HL-60 (cell line): Measurements from ENCODE around the gene CFAP58.

ENCODE experiments used
- DNase-seq, 2 experiments: peaks; one replicate each; pipeline ENCODE4 v3.0.0-alpha.2; 2010 to 2020; ENCODE audit warnings: low read depth in 1 of 2, low spot score in 1 of 2
- H3K27ac ChIP-seq: fragments of 250-450 bp; sonication (Bioruptor Pico); replicated peaks from 2 replicates; pipeline ENCODE4 v1.5.1; 2020; ENCODE audit warnings: mild to moderate bottlenecking, moderate library complexity
- H3K27me3 ChIP-seq: fragments of 250-450 bp; sonication (Bioruptor Pico); 2 replicates; pipeline ENCODE4 v1.5.1; 2021; ENCODE audit warnings: mild to moderate bottlenecking, moderate library complexity; ENCODE audit not compliant: insufficient read depth, poor library complexity, severe bottlenecking
- H3K4me3 ChIP-seq: replicated peaks from 2 replicates; pipeline ENCODE4 v1.5.1; 2011; ENCODE audit warnings: mild to moderate bottlenecking, control low read depth, low read length; ENCODE audit not compliant: insufficient read depth
- CTCF ChIP-seq: IDR thresholded peaks from one replicate; pipeline ENCODE4 v1.5.1; 2011; ENCODE audit warnings: low read length, control low read depth, inconsistent platforms; ENCODE audit not compliant: insufficient read depth
- GABPA ChIP-seq: IDR thresholded peaks from 2 replicates; pipeline ENCODE4 v1.6.1; 2012; ENCODE audit warnings: low read depth
- POLR2AphosphoS5 ChIP-seq: IDR thresholded peaks from 2 replicates; pipeline ENCODE4 v1.6.1; 2012; ENCODE audit warnings: low read depth
- REST ChIP-seq: IDR thresholded peaks from 2 replicates; pipeline ENCODE4 v1.6.1; 2012; ENCODE audit warnings: low read depth; ENCODE audit not compliant: insufficient replicate concordance
- SPI1 ChIP-seq: IDR thresholded peaks from 2 replicates; pipeline ENCODE4 v1.6.1; 2012; ENCODE audit warnings: low read depth, mild to moderate bottlenecking, borderline replicate concordance

CFAP58 gene

GRCh38 chr10:104393387-104393786 lies 39.8 kb downstream of the CFAP58 start:
- TF ChIP-seq GABPA (no peak), SPI1 (no peak), REST (no peak), POLR2AphosphoS5 (no peak), CTCF (no peak)
- Histone ChIP-seq H3K27ac (no peak overlapping the region), H3K4me3 (no peak overlapping the region), H3K27me3 (peaks cover 7% of the 10 kb centered on the region)
- no peak for DNase-seq

GRCh38 chr10:104396581-104396980 lies 42.9 kb downstream of the CFAP58 start:
- DNase-seq, result no peak
- TF ChIP-seq GABPA (no peak), CTCF (no peak), POLR2AphosphoS5 (no peak), SPI1 (no peak), REST (no peak)

GRCh38 chr10:104403636-104404035 lies 50.0 kb downstream of the CFAP58 start:
- H3K4me3 ChIP-seq, result no peak overlapping the region
- TF ChIP-seq GABPA, result no peak
- TF ChIP-seq SPI1, result no peak
- no peak for TF ChIP-seq POLR2AphosphoS5
- TF ChIP-seq REST, result no peak
- TF ChIP-seq CTCF, result no peak
- H3K27ac ChIP-seq, result no peak overlapping the region
- DNase-seq, result no peak
- peaks cover 5% of the 10 kb centered on the region for H3K27me3 ChIP-seq

More at GRCh38 chr10:104396581-104396980, 42.9 kb downstream of the CFAP58 start:
- H3K4me3 ChIP-seq, result no peak overlapping the region
- no peak overlapping the region for H3K27ac ChIP-seq
- peaks cover 2% of the 10 kb centered on the region for H3K27me3 ChIP-seq
